Activated naive CD4-positive, alpha-beta T cell treated with anti-CD3 and anti-CD28 coated beads, Interleukin-2, amount 10 ng/mL, durations not matched to agents 7 days and 5 days (primary cell): ENCODE results near the gene RGL1.

ENCODE experiments used
- CTCF ChIA-PET: fragments of 350-600 bp; sonication (Branson Sonifier 250); formaldehyde crosslinking; loops from one replicate; lab custom pipeline; 2021; ENCODE audit warnings: antibody characterized with exemption; lab: Charles Lee
- DNase-seq: peaks from one replicate; pipeline ENCODE4 v3.0.0-alpha.2; 2020
- H3K27ac Mint-ChIP-seq: one replicate; pipeline ENCODE4 v1.8.0; 2021; ENCODE audit warnings: mild to moderate bottlenecking, moderate library complexity, mixed read lengths
- H3K27me3 Mint-ChIP-seq: one replicate; pipeline ENCODE4 v1.8.0; 2021; ENCODE audit warnings: mild to moderate bottlenecking, mixed read lengths
- H3K36me3 Mint-ChIP-seq: one replicate; pipeline ENCODE4 v1.8.0; 2021; ENCODE audit warnings: mixed read lengths
- H3K4me1 Mint-ChIP-seq: one replicate; pipeline ENCODE4 v1.8.0; 2021; ENCODE audit warnings: mixed read lengths
- H3K4me3 Mint-ChIP-seq: one replicate; pipeline ENCODE4 v1.8.0; 2021; ENCODE audit warnings: mild to moderate bottlenecking, moderate library complexity, mixed read lengths
- H3K9me3 Mint-ChIP-seq: one replicate; pipeline ENCODE4 v1.8.0; 2021; ENCODE audit warnings: mixed read lengths

The RGL1 gene

DNA sequence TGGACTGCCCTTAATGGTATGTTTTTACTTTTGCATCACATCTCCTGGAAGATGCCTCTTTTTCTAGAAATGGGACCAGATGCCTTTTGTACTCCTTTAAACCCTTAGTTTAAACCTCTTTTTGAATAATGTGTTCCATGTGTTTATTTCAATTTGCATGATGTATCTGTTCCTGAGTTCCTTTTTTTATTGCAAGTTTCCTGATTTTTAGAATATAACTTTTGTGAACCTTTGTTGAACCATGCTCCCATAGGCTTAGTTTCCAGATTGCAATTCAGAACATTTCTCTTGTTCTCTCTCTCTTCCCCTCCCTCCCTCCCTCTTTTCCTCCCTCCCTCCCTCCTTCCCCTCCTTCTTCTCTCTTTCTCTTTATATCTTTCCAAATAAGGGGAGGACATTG is 81.9 kb downstream of the RGL1 start:
- no peak overlapping the region for H3K4me3 Mint-ChIP-seq
- no peak for DNase-seq
- no peaks in the 10 kb centered on the region for H3K27me3 Mint-ChIP-seq
- peaks cover 3% of the 10 kb centered on the region for H3K9me3 Mint-ChIP-seq
- peaks cover 35% of the 10 kb centered on the region for H3K4me1 Mint-ChIP-seq
- CTCF ChIA-PET: no interaction called here
- H3K36me3 Mint-ChIP-seq: peaks cover 13% of the 10 kb centered on the region
- peak overlapping the region; percentile 59 for H3K27ac Mint-ChIP-seq

DNA sequence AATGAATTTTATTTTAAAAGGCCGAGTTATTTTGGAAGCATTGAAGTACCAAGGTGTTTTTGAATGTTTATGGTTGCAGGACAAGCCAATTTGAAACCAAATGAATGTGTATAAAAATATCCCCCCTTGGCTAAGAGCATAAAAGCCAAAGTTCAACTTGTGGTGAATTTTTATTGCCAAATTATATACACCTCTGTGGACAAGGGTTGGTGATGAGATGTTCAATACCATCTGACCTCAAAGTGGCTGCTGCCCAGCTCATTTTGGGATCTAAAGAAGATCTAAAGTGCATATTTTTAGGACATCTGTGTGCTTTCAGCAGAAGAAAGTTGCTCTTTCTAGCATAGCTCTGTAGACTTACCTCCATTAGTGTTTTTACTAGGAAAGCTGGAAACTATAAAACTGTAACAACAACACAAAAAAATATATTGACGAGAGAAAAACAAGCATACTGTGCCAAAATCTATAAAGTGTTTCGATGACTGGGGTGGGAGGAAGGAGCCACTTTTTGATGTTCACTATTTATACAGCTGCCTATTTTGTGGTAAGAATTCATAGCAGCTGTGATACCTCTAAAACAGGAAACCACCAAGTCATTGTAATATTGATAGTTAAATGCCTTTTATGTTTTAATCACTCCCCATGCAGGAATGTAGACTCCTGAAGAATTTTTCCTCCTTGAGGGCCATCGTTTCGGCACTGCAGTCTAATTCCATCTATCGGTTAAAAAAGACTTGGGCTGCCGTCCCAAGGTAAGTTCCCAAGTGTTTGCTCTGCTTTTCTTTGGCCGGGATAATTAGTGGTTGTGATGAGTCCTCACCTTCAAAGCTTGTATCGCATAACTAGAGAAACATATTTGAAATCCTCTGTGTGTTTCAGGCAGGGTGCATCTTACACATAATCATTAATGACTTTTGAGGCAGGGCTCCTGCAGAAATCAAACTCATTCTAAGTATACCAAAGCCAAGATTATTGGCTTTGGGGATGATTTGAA is 83.2 kb downstream of the RGL1 start:
- peaks cover 35% of the 10 kb centered on the region for H3K4me1 Mint-ChIP-seq
- DNase-seq: no peak
- peak overlapping the region; percentile 88 for H3K27ac Mint-ChIP-seq
- peak overlapping the region; percentile 46 for H3K4me3 Mint-ChIP-seq
- CTCF ChIA-PET: interaction anchor here (2.7 kb wide), 1 partner anchor 28 kb away, joined by 8 read pairs; no protein-coding TSS in a partner anchor
- no peaks in the 10 kb centered on the region for H3K27me3 Mint-ChIP-seq
- peaks cover 10% of the 10 kb centered on the region for H3K36me3 Mint-ChIP-seq
- H3K9me3 Mint-ChIP-seq: peaks cover 3% of the 10 kb centered on the region

DNA sequence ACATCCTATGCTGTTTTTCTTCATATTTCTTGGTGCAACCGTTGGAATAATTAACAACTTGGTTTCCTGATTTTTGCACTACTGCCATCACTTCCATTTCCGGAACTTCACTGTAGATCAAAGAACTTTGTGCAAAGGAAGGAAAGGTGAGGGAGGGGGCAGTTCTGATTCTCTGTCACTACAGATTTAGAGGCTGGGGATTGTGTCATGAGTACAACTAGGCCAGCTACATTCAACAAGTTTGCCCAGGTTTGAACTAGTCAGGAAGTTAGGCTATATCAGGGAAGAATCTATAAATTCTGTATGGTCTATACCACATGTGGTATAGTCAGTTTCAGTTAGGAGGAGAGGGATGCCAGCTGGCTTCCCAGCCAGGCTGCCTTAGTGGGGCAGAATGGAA is 84.2 kb downstream of the RGL1 start:
- H3K4me1 Mint-ChIP-seq: peaks cover 35% of the 10 kb centered on the region
- no peaks in the 10 kb centered on the region for H3K27me3 Mint-ChIP-seq
- H3K27ac Mint-ChIP-seq: peak overlapping the region; percentile 88
- DNase-seq: no peak
- peaks cover 7% of the 10 kb centered on the region for H3K36me3 Mint-ChIP-seq
- peak overlapping the region; percentile 8 for H3K4me3 Mint-ChIP-seq
- peaks cover 3% of the 10 kb centered on the region for H3K9me3 Mint-ChIP-seq
- CTCF ChIA-PET: interaction anchor here (1.7 to 2.7 kb wide), 2 partner anchors 9 to 27 kb away, joined by 4 to 8 read pairs; no protein-coding TSS in a partner anchor

DNA sequence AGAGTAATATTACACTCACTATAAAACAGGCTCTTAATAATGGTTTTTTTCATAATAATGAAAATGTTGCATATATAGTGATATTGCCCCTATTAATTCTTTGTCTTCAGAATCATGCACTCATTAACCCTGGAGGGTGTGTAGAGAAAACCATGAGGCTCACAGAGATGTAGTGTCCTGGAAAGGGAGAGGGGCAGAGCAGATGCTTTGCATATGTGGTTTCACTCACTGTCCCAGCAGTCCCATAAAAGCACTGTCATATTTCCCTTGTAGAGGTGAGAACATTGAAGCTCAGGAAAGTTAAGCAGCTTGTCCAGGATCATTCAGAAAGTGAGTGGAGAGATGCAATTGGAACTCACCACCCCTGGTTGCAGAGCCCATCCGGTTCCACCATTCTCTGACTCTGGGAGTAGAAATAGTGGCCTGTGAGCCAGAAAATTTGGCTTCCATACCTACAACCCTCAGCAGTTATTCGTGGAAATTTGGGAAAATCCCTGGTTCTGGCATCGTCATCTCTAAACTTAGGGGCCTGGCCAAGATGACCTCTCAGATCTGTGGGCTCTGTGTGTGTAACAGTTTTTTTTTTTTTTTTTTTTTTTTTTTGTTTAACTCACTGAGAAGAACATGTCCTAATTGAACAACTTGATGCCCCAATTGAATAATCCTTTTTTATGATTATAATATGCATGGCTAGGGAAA is 86.4 kb downstream of the RGL1 start:
- no peak for DNase-seq
- Mint-ChIP-seq H3K4me1 (peaks cover 35% of the 10 kb centered on the region), H3K27me3 (no peaks in the 10 kb centered on the region), H3K4me3 (no peak overlapping the region), H3K36me3 (peaks cover 5% of the 10 kb centered on the region), H3K27ac (no peak overlapping the region), H3K9me3 (peaks cover 3% of the 10 kb centered on the region)
- CTCF ChIA-PET: interaction anchor here (0.7 to 2.7 kb wide), 3 partner anchors 11 to 237 kb away, joined by 3 to 8 read pairs (median 3); no protein-coding TSS in a partner anchor

DNA sequence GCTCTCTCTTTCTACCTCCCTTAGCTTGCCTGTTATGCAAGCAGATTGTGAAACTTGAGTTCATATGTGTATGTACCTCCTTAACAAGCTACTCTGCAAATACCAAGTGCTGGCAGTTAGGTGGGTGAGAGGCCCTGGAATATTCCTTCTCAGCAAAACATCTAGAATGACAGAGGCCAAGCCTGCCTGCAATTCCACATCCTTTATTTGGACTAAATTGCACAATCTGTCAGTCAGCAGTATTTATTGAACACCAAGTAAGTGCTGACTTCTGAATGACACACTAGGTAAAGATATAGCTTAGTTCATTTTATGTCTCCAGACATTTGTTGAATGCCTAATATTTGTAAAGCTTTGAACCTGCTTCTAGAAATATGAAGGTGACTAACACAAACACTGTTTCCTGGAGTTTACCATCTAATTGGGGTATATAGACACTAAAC is 87.5 kb downstream of the RGL1 start:
- Mint-ChIP-seq H3K4me3 (no peak overlapping the region), H3K36me3 (peaks cover 5% of the 10 kb centered on the region)
- CTCF ChIA-PET: interaction anchor here (1.0 kb wide), 1 partner anchor 24 kb away, joined by 3 read pairs; no protein-coding TSS in a partner anchor

DNA sequence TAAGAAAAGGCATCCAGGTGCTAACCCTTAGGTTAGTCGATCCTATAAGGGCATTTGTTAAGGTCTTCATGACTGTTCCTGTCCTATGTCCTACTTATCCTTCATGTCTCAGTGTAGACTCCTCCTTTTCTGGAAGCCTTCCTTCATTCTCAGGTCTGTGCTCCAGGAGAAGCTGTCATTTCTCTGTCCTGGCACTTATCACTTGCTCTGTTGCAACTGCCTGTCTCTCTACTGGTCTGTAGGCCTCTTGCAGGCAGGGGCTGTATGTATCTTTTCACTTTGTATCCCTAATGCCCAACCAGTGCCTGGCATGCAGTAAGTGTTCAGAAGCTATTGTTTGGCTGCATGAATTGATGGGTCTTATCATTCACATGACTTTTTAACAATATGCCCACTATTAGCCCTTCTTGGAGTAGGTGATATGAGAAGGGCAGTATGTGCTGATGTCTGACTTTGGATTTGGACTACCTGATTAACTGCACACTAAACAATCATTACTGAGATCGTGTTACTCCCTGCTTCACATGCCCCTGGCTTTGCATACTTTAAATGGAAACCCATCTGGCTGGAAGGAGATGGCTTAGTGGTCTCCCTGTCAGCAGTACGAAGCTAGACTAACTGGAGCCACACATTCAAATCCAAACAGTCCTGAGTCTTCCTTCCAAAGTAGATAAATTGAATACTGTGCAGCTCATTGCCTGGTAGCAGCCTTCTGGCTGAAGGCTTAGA is 88.8 kb downstream of the RGL1 start:
- DNase-seq: no peak
- CTCF ChIA-PET: no interaction called here
- H3K4me3 Mint-ChIP-seq: no peak overlapping the region
- H3K27me3 Mint-ChIP-seq: no peaks in the 10 kb centered on the region
- H3K36me3 Mint-ChIP-seq: peaks cover 5% of the 10 kb centered on the region
- H3K9me3 Mint-ChIP-seq: no peaks in the 10 kb centered on the region
- H3K27ac Mint-ChIP-seq: no peak overlapping the region
- peaks cover 21% of the 10 kb centered on the region for H3K4me1 Mint-ChIP-seq

More for the DNA sequence above, 87.5 kb downstream of the RGL1 start:
- no peak for DNase-seq
- H3K9me3 Mint-ChIP-seq: no peaks in the 10 kb centered on the region
- H3K27ac Mint-ChIP-seq: no peak overlapping the region
- H3K4me1 Mint-ChIP-seq: peaks cover 35% of the 10 kb centered on the region
- H3K27me3 Mint-ChIP-seq: no peaks in the 10 kb centered on the region

DNA sequence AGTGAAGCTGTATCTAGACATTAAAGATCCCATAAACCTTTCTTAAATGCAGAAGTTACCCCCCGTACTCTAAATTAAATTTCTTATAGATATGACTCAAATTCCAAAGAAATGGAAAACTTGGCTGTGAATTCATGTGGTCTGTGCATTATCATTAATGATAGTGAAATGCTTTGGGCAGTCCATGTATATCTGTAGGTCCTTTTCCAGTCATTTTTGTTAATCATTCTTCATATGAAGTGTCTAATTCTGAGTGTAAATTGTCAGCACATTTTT is 89.3 kb downstream of the RGL1 start:
- Mint-ChIP-seq H3K36me3 (peaks cover 5% of the 10 kb centered on the region), H3K9me3 (no peaks in the 10 kb centered on the region), H3K27me3 (no peaks in the 10 kb centered on the region), H3K4me3 (no peak overlapping the region), H3K27ac (no peak overlapping the region), H3K4me1 (peaks cover 16% of the 10 kb centered on the region)
- CTCF ChIA-PET: no interaction called here
- no peak for DNase-seq

DNA sequence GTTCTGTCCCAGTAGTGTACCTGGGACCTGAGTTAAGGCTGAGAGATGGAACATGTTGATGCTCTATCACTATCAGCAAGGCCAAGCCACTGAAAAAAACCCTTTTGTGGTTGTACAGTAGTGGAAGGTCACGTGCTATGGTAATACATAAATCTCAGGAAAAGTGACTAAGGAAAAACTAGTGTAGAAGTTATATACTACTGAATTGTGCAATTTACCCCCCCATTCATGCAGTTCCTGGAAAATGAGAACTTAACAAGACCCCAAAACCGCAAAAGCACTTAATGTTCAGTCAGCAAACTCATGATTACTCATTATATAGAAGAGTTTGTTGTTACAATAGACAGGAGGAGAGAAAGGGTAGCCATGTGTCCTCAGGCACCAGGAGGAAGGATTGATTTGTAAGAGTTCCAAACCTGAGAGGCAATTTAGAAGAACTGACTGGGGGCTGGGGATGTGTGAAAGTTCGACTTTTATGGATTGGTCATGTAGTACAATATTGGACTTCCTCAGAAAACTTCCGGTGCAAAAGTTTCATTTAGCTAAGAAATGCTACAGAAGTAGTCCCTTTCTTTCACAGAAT is 91.6 kb downstream of the RGL1 start:
- Mint-ChIP-seq H3K4me3 (no peak overlapping the region), H3K9me3 (no peaks in the 10 kb centered on the region), H3K4me1 (peaks cover 8% of the 10 kb centered on the region), H3K27ac (no peak overlapping the region), H3K27me3 (no peaks in the 10 kb centered on the region), H3K36me3 (peaks cover 5% of the 10 kb centered on the region)
- CTCF ChIA-PET: no interaction called here
- DNase-seq: no peak

DNA sequence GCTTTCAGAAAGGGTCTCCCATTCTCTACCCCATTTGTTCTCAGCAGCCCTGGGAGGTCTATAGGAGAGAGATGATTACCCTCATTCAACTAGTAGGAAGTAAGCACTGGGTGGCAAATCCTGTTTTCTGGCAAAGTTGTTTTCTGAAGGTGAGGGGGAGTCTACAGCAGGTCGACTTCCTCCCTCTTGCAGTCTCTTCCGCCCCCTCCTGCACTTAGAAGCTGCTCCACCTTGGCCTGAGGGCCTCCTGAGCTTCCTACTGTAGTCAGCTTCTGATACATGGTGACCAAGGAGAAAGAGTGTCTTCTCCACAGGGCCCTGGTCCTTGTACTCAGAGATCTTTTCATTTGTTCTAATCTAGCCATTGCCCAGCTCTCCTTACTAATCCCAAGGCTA is 93.1 kb downstream of the RGL1 start:
- peaks cover 8% of the 10 kb centered on the region for H3K4me1 Mint-ChIP-seq
- no peak overlapping the region for H3K27ac Mint-ChIP-seq
- no peak for DNase-seq
- H3K4me3 Mint-ChIP-seq: no peak overlapping the region
- H3K27me3 Mint-ChIP-seq: no peaks in the 10 kb centered on the region
- H3K36me3 Mint-ChIP-seq: peaks cover 3% of the 10 kb centered on the region
- CTCF ChIA-PET: interaction anchor here (0.7 to 2.4 kb wide), 4 partner anchors 8 to 244 kb away, joined by 3 to 12 read pairs (median 4); no protein-coding TSS in a partner anchor
- no peaks in the 10 kb centered on the region for H3K9me3 Mint-ChIP-seq

DNA sequence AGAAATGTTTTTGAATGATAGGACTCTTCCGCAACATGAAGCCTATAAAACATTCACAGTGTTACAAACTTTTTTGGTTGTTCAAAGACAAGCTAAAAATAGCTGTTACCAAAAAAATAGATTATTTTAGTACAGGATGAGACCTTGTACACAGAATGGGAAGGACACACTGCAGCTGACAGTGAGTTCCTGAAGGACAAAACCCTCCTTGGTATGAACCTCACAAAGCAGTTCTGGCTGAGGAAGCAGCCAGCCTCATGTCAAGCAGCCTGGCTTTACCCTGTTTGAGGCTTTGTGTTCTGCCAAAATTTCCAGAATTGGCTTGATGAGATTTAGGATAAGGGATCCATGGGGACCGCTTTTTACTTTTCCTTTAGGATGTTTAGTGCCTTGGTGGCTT is 93.7 kb downstream of the RGL1 start:
- Mint-ChIP-seq H3K27ac (no peak overlapping the region), H3K9me3 (no peaks in the 10 kb centered on the region), H3K4me1 (peaks cover 8% of the 10 kb centered on the region), H3K27me3 (no peaks in the 10 kb centered on the region), H3K4me3 (no peak overlapping the region), H3K36me3 (peaks cover 2% of the 10 kb centered on the region)
- DNase-seq: no peak
- CTCF ChIA-PET: interaction anchor here (1.3 to 2.4 kb wide), 3 partner anchors 9 to 244 kb away, joined by 4 to 12 read pairs (median 4); no protein-coding TSS in a partner anchor

DNA sequence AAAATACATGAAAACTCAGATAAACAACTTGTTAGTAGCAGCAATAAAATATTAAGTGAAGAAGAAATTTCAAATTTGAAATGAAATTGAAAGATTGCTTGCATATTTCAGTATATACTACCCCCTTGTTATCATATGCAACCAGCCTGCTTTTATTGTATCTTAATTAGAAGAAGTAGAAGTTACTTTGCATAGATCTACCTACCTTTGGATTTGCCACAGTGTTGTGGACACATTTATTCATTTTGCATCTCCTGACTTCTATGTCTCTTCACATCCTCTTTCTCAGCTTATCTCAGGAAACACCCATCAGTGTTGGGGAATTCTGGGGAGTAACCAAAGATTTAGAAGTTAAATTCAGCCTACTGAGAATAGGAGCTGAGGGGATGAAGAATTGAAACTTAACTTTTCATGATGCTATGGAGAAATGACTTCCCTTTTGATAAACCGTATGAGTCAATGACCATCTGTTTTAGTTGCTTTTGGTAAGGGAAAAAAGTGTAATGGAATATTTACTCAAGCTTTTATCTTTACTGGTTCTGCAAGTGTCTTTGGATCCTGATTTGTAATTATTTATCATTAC is 96.9 kb downstream of the RGL1 start:
- no peak overlapping the region for H3K27ac Mint-ChIP-seq
- no peaks in the 10 kb centered on the region for H3K27me3 Mint-ChIP-seq
- CTCF ChIA-PET: interaction anchor here (0.6 to 1.5 kb wide), 4 partner anchors 11 to 589 kb away, joined by 3 to 5 read pairs (median 4); no protein-coding TSS in a partner anchor
- peaks cover 3% of the 10 kb centered on the region for H3K4me1 Mint-ChIP-seq
- H3K9me3 Mint-ChIP-seq: no peaks in the 10 kb centered on the region
- H3K36me3 Mint-ChIP-seq: peaks cover 3% of the 10 kb centered on the region
- DNase-seq: no peak
- H3K4me3 Mint-ChIP-seq: no peak overlapping the region

DNA sequence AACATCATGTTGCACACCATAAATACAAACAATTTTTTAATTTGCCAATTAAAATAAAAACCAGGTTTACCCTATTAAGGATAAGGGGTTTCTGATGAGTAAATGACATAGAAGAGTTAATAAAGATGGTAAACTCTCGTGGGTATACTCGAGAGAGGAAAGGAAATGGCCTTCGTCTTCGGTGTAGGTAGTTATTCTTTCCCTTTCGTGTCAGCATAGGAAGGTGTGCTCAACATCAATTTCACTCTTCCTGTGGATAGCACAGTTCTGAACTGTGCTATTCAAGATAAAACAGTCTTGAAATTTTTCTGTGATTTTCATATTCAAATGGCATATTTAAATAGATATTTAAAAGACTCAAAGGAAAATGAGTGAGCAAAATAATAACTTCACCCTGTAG is 98.2 kb downstream of the RGL1 start:
- Mint-ChIP-seq H3K36me3 (peaks cover 3% of the 10 kb centered on the region), H3K4me1 (no peaks in the 10 kb centered on the region), H3K27me3 (no peaks in the 10 kb centered on the region), H3K4me3 (no peak overlapping the region), H3K27ac (no peak overlapping the region), H3K9me3 (no peaks in the 10 kb centered on the region)
- CTCF ChIA-PET: interaction anchor here (1.4 to 1.5 kb wide), 2 partner anchors 13 to 248 kb away, joined by 4 to 5 read pairs; no protein-coding TSS in a partner anchor
- DNase-seq: no peak

DNA sequence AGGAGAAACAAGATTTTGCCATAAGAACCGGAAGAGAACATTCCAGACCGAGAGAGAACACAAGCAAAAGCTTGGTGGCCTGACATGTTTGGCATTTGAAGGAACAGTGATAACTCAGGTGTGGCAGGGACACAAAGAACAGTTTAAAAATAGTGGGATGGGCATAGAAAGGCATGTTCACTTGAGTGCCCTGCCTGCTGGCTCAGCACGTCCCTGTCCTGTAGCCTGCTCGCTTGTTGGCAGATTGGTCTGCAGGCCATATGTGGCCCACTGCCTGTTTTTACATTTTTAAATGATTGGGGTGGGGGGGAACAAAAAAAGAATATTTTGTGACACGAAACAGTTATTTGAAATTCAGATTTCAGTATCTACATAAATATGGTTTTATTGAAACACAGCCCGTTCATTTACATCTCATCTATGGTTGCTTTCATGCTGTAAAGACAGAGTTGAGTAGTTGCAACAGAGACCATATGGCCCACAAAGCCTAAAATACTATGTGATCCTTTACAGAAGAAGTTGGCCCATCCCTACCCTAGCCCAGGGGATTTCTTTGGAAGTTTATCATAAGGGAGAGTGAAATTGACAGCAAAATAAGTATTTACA is 100.7 kb downstream of the RGL1 start:
- no peaks in the 10 kb centered on the region for H3K4me1 Mint-ChIP-seq
- H3K4me3 Mint-ChIP-seq: no peak overlapping the region
- no peaks in the 10 kb centered on the region for H3K27me3 Mint-ChIP-seq
- CTCF ChIA-PET: interaction anchor here (1.1 to 1.6 kb wide), 2 partner anchors 8 to 253 kb away, joined by 4 to 5 read pairs; partner anchors contain the start of gene APOBEC4
- DNase-seq: no peak
- H3K27ac Mint-ChIP-seq: no peak overlapping the region
- no peaks in the 10 kb centered on the region for H3K9me3 Mint-ChIP-seq
- H3K36me3 Mint-ChIP-seq: peaks cover 1% of the 10 kb centered on the region
